HG03025 (cell line): ENCODE results near the gene RAB3D.
"Not testable (repeated sequence)": the region's sequence is repeated elsewhere in the genome, so short reads cannot be mapped to it uniquely, and the experiment has no call there.

Experiments
- ATAC-seq: cut with Tn5 transposase; IDR thresholded peaks from one replicate; pipeline ENCODE4 v1.9.1; 2021; ENCODE audit warnings: mild to moderate bottlenecking, moderate library complexity; ENCODE audit not compliant: unreplicated experiment, low FRiP score

Gene RAB3D

GRCh38 chr19:11339254-11340098 lies at the start of gene RAB3D:
Gene RAB3D (minus strand): TSS chr19:11339657. CDS start chr19:11337399, 2,258 bp downstream.
- ATAC-seq, result no peak

GRCh38 chr19:11387162-11388034 lies 47.9 kb upstream of the RAB3D start:
- ATAC-seq, result no peak

- no peak for ATAC-seq
These were observed 45.3 kb upstream of the RAB3D start for GRCh38 chr19:11384778-11385129.

- no peak for ATAC-seq
These were observed 44.2 kb upstream of the RAB3D start for GRCh38 chr19:11383706-11384048.

- ATAC-seq, result no peak
These were observed 43.6 kb upstream of the RAB3D start for GRCh38 chr19:11382898-11383705.

- ATAC-seq, result peak; percentile 67
These were observed 41.4 kb upstream of the RAB3D start for GRCh38 chr19:11380653-11381537.

GRCh38 chr19:11379857-11380350 lies 40.4 kb upstream of the RAB3D start:
- no peak for ATAC-seq

- not testable (repeated sequence) for ATAC-seq
These were observed 39.9 kb upstream of the RAB3D start for GRCh38 chr19:11379269-11379845.

GRCh38 chr19:11378319-11379189 lies 39.1 kb upstream of the RAB3D start:
- ATAC-seq, result no peak

GRCh38 chr19:11377756-11378155 lies 38.3 kb upstream of the RAB3D start:
- no peak for ATAC-seq

GRCh38 chr19:11377237-11377636 lies 37.8 kb upstream of the RAB3D start:
- no peak for ATAC-seq

GRCh38 chr19:11375143-11375948 lies 35.9 kb upstream of the RAB3D start:
- ATAC-seq, result no peak

GRCh38 chr19:11374433-11375142 lies 35.1 kb upstream of the RAB3D start, which contains the start of gene SWSAP1:
Gene SWSAP1 (plus strand): TSS chr19:11374666. CDS start chr19:11374681, 15 bp downstream.
- ATAC-seq, result peak; percentile 82

GRCh38 chr19:11373885-11374432 lies 34.5 kb upstream of the RAB3D start:
- ATAC-seq, result no peak

GRCh38 chr19:11373166-11373884 lies 33.9 kb upstream of the RAB3D start:
- no peak for ATAC-seq

- no peak for ATAC-seq
These were observed 31.3 kb upstream of the RAB3D start for GRCh38 chr19:11370744-11371143.
